ENCODE results near the gene COMMD9. TPM values are rescaled to one million over a fixed set of nuclear protein-coding genes. Genes with fewer than 3 reads are reported as not detected.

Gene COMMD9
- total and polyA plus RNA-seq, 2 of the 8 experiments (the other 6 are each of a cell fraction or from before 2014, with no cell fraction given) = 42.5 to 49.1 TPM

DNA sequence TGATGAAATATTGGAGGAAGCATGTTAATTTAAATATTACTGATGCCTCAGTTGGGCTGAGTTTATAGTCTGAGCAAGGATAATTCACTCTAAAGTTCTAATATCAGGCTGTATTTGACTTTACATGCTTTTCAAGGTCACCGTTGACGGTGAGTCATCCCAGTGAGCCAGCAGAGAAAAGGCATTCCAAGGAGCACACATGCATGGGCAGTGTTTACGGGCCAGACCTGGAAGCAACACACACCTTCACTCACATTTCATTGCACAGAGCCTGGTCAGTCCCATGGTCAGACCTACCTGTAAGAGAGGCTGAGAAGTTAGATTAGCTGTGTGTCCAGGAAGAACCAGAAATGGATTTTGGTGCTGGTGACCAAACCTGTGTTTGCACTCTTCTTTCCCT lies 53.5 kb downstream of the COMMD9 start:
- Histone ChIP-seq H3K79me1 (ENCODE audit: low read depth, low read length) (no peaks in the 10 kb centered on the region), H3K14ac (ENCODE audit: insufficient read length) (no peak overlapping the region), H3K4me3 (ENCODE audit: extremely low read depth in 1 of 4, insufficient read depth in 2 of 4, low read depth in 3 of 4, low read length in 4 of 4) (no peak overlapping the region), H2BK20ac (ENCODE audit: low read length) (no peak overlapping the region), H4K8ac (ENCODE audit: extremely low read depth, insufficient read depth, low read length) (no peak overlapping the region), H4K91ac (replicated peaks; ENCODE audit: insufficient read length, low read length) (no peak overlapping the region), H2AFZ (ENCODE audit: low read length) (no peak overlapping the region), H3K9ac (replicated peaks in 1 of 4; ENCODE audit: extremely low read depth in 1 of 4, low read depth in 3 of 4, low read length in 3 of 4) (no peak overlapping the region), H3K23ac (ENCODE audit: insufficient read length) (no peak overlapping the region), H3K4me1 (replicated peaks in 1 of 4; ENCODE audit: control insufficient read depth in 3 of 4, insufficient read depth in 4 of 4, low read length in 3 of 4) (no peaks in the 10 kb centered on the region), H3K27me3 (replicated peaks in 1 of 4; ENCODE audit: control insufficient read depth in 3 of 4, extremely low read depth in 1 of 4, insufficient read depth in 3 of 4, low read length in 3 of 4) (no peaks in the 10 kb centered on the region), H3K18ac (ENCODE audit: extremely low read depth, low read length) (no peak overlapping the region), H3K56ac (replicated peaks; ENCODE audit: insufficient read length, low read depth, low read length) (no peak overlapping the region), H3K36me3 (ENCODE audit: control insufficient read depth in 2 of 4, insufficient read depth in 4 of 4, low read length in 3 of 4) (no peaks in the 10 kb centered on the region), H2BK5ac (ENCODE audit: low read depth, low read length) (no peak overlapping the region), H4K5ac (ENCODE audit: insufficient read length, low read depth, low read length) (no peak overlapping the region), H2BK12ac (ENCODE audit: low read depth, low read length) (no peak overlapping the region), H2BK120ac (replicated peaks; ENCODE audit: low read depth, low read length) (no peak overlapping the region), H3K4ac (replicated peaks; ENCODE audit: insufficient read length, low read depth, low read length) (no peak overlapping the region), H3K79me2 (ENCODE audit: control insufficient read depth in 1 of 2, insufficient read depth in 2 of 2, low read length in 2 of 2) (no peaks in the 10 kb centered on the region), H3K23me2 (ENCODE audit: low read depth, low read length) (no peaks in the 10 kb centered on the region), H2AK5ac (ENCODE audit: low read depth, low read length) (no peak overlapping the region), H2BK15ac (ENCODE audit: low read length) (no peak overlapping the region), H3K27ac (ENCODE audit: low read depth, low read length) (no peak overlapping the region), H3K9me3 (ENCODE audit: insufficient read depth in 2 of 2, low read depth in 1 of 2, low read length in 1 of 2) (no peaks in the 10 kb centered on the region), H4K20me1 (replicated peaks in 1 of 2; ENCODE audit: control insufficient read depth in 1 of 2, insufficient read depth in 2 of 2, low read length in 2 of 2) (no peaks in the 10 kb centered on the region), H3K4me2 (ENCODE audit: insufficient read depth in 1 of 2, low read depth in 2 of 2, low read length in 2 of 2) (no peak overlapping the region)
- CTCF ChIA-PET (ENCODE audit: partially characterized antibody) = interaction anchor here (0.6 to 2.0 kb wide), 6 partner anchors 26 to 105 kb away, joined by 3 to 6 read pairs (median 4); no protein-coding TSS in a partner anchor
- DNase-seq (ENCODE audit: low read depth in 1 of 2, low spot score in 2 of 2) (no peak), FAIRE-seq (no peak)
- WGBS, 2 experiments (ENCODE audit: extremely low coverage in 1 of 2, insufficient coverage in 1 of 2, insufficient read length in 1 of 2, insufficient replicate concordance in 2 of 2, low coverage in 1 of 2, low lambda C conversion rate in 2 of 2, missing lambda C conversion rate in 1 of 2) = 91% methylated on average over 3 of the region's 3 CpGs; no CpG with 5 or more reads in 1 of the 2 experiments
- POLR2A ChIA-PET (ENCODE audit: partially characterized antibody) = no interaction called here
- no peak for TF ChIP-seq SUZ12 (IDR thresholded peaks at IDR 0.05; ENCODE audit: low read length)
- no peak for TF ChIP-seq ASH2L (IDR thresholded peaks at IDR 0.05; ENCODE audit: low read length)
- TF ChIP-seq SP4 (IDR thresholded peaks at IDR 0.05; ENCODE audit: low read length) = no peak
- TF ChIP-seq, protein P1, sequence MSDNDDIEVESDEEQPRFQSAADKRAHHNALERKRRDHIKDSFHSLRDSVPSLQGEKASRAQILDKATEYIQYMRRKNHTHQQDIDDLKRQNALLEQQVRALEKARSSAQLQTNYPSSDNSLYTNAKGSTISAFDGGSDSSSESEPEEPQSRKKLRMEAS (IDR thresholded peaks at IDR 0.05) = no peak
- no peak for TF ChIP-seq MAFK (IDR thresholded peaks at IDR 0.05; ENCODE audit: low read depth, low read length)
- TF ChIP-seq GABPA (IDR thresholded peaks at IDR 0.05; ENCODE audit: borderline replicate concordance, insufficient read depth, low read length) = no peak
- no peak for TF ChIP-seq EGR1 (IDR thresholded peaks at IDR 0.05; ENCODE audit: borderline replicate concordance, low read depth, low read length)
- no peak for TF ChIP-seq KDM5A (IDR thresholded peaks at IDR 0.05; ENCODE audit: low read length)
- no peak for TF ChIP-seq TEAD4 (IDR thresholded peaks at IDR 0.05; ENCODE audit: low read depth, low read length)
- no peak for TF ChIP-seq SRF (IDR thresholded peaks at IDR 0.05; ENCODE audit: low read depth, low read length)

Measured in H1 (cell line).